Right lobe of liver (tissue), 6 donors: Measurements from ENCODE around the gene EML4. TPM values are rescaled to one million over a fixed set of nuclear protein-coding genes. Genes with fewer than 3 reads are reported as not detected.

Experiments used
- ATAC-seq, 4 donors: fragments of 200-7000 bp; cut with Tn5 transposase; one replicate each; pipeline ENCODE4 v1.9.1; 2020; ENCODE audit warnings: mild to moderate bottlenecking in 4 of 4, moderate library complexity in 4 of 4
- DNase-seq, 3 donors: peaks; one replicate each; pipeline ENCODE4 v3.0.0-alpha.2; 2020
- H3K27ac ChIP-seq, 3 donors: fragments of 200-600 bp; one replicate each; pipeline ENCODE4 v1.8.0; 2022
- H3K27me3 ChIP-seq, 2 donors: fragments of 200-600 bp; one replicate each; pipeline ENCODE4 v1.8.0; 2022
- H3K36me3 ChIP-seq, 4 donors: fragments of 200-600 bp; sonication (generic) in 1 of 4; one replicate each; pipeline versions ENCODE4 v1.5.1 to v1.8.0; 2017 to 2022; ENCODE audit warnings: control low read depth in 1 of 4
- H3K4me1 ChIP-seq, 4 donors: fragments of 200-600 bp; sonication (generic) in 1 of 4; one replicate each; pipeline versions ENCODE4 v1.5.1 to v1.8.0; 2017 to 2022; ENCODE audit warnings: control low read depth in 1 of 4
- H3K4me3 ChIP-seq, 3 donors: fragments of 200-600 bp; one replicate each; pipeline ENCODE4 v1.8.0; 2022
- H3K9me3 ChIP-seq, 4 donors: fragments of 200-600 bp; sonication (generic) in 1 of 4; one replicate each; pipeline versions ENCODE4 v1.5.1 to v1.8.0; 2017 to 2022; ENCODE audit warnings: control low read depth in 1 of 4
- POLR2A ChIP-seq: fragments of 450-650 bp; IDR thresholded peaks from one replicate; pipeline ENCODE4 v1.6.1; 2017; ENCODE audit warnings: antibody characterized with exemption, mild to moderate bottlenecking
- WGBS: methylation state at CpG from one replicate; pipeline ENCODE4 v1.1.6; 2018; ENCODE audit warnings: low coverage, low lambda C conversion rate; ENCODE audit not compliant: insufficient coverage; ENCODE audit errors: missing lambda C conversion rate; 5-methylcytosine and 5-hydroxymethylcytosine counted together
- intact Hi-C, 2 donors: fragments of 100-400 bp; cut with DNase I; formaldehyde crosslinking; loops; one replicate each; pipeline versions ENCODE4 v1.11.2 to v1.14.1; 2022
- total RNA-seq, 6 experiments: library from RNA; depleted of rRNA in 2 of 6; stranded (reverse); fragments of >200 nt in 2 of 6; fragmentation: NEBNext Ultra II Directional in 3 of 6; extraction: Animal tissue kit (Norgen Biotek cat#: 25700) in 3 of 6; gene quantifications; one replicate each; pipeline versions ENCODE4 v1.1.0 to v1.2.4, GENCODE V29; 2016 to 2023
- TF ChIP-seq, protein P1 (sequence below), 4 donors: fragments of 200-600 bp in 3 of 4; fragments of 450-650 bp in 1 of 4; IDR thresholded peaks; one replicate each; pipeline versions ENCODE4 v1.5.1 to v1.8.0; 2016 to 2022; ENCODE audit warnings: antibody characterized with exemption in 4 of 4, mild to moderate bottlenecking in 2 of 4
- donor health status: DM: no; HTN: yes; CAD: no.
- donor health status: DM: no; HTN: no; CAD: no.
- donor health status: DM: no; HTN: no; CAD: no.
- donor health status: DM: no; HTN: yes; CAD: no.
- donor health status: DM: no; HTN: yes; CAD: no.

EML4 gene
- total RNA-seq, 6 experiments from 2014 or later: 28.3 to 55.7 (median 36.7) TPM

- intact Hi-C loops: loop anchor here in 1 of 2 donors (10.0 kb wide), 1 partner anchor 95 kb away; no protein-coding TSS in a partner anchor
- peaks cover 0 to 79% (median 36%) of the 10 kb centered on the region in 4 donors for H3K4me1 ChIP-seq
- TF ChIP-seq, protein P1, sequence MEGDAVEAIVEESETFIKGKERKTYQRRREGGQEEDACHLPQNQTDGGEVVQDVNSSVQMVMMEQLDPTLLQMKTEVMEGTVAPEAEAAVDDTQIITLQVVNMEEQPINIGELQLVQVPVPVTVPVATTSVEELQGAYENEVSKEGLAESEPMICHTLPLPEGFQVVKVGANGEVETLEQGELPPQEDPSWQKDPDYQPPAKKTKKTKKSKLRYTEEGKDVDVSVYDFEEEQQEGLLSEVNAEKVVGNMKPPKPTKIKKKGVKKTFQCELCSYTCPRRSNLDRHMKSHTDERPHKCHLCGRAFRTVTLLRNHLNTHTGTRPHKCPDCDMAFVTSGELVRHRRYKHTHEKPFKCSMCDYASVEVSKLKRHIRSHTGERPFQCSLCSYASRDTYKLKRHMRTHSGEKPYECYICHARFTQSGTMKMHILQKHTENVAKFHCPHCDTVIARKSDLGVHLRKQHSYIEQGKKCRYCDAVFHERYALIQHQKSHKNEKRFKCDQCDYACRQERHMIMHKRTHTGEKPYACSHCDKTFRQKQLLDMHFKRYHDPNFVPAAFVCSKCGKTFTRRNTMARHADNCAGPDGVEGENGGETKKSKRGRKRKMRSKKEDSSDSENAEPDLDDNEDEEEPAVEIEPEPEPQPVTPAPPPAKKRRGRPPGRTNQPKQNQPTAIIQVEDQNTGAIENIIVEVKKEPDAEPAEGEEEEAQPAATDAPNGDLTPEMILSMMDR (IDR thresholded peaks at IDR 0.05): no peak
- no peak for TF ChIP-seq POLR2A
Measured at GRCh38 chr2:42190191-42190590, 21.0 kb downstream of the EML4 start.

DNA sequence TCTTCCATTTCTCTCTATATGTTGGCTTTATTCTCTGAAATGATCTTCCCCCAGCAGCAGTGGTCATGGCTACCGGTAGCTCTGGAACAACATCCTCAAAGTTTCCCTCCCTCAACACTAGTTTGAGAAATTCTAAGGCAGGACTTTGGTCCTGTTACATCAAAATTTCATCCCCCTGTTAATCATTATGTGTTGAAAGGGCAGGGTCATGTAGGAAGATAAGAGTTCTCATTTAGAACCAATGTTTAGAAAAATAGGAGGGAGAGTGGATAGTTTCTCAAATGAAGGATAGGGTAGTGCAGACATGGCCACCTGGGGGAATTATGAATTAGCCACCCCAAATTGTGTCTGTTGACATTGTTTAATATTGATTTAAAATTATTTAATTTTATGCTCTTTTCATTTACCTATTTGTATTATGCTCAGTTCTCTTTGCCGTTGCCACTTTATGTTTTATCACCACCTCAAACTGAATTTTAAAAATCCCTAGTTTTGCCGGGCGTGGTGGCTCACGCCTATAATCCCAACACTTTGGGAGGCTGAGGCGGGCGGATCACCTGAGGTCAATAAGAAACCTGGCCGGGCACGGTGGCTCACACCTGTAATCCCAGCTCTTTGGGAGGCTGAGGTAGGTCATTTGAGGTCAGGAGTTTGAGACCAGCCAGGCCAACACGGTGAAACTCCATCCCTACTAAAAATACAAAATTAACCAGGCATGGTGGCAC is 22.3 kb downstream of the EML4 start:
- DNase-seq: peak in 1 of 3 donors; percentile 61
- TF ChIP-seq, protein P1 (IDR thresholded peaks at IDR 0.05): no peak
- peak; percentile 45 for TF ChIP-seq POLR2A
- peaks cover 0 to 79% (median 36%) of the 10 kb centered on the region in 4 donors for H3K4me1 ChIP-seq
- WGBS: 35% methylated on average over 10 of the region's 10 CpGs
- no peak overlapping the region for H3K4me3 ChIP-seq
- intact Hi-C loops: loop anchor here in 1 of 2 donors (10.0 kb wide), 1 partner anchor 97 kb away; no protein-coding TSS in a partner anchor
- H3K27ac ChIP-seq: peak overlapping the region; percentile 72 to 82 (median 80)
- H3K9me3 ChIP-seq: no peaks in the 10 kb centered on the region
- no peaks in the 10 kb centered on the region for H3K36me3 ChIP-seq
- H3K27me3 ChIP-seq: no peaks in the 10 kb centered on the region
- peak; percentile 75 to 90 (median 84) for ATAC-seq

More at GRCh38 chr2:42190191-42190590, 21.0 kb downstream of the EML4 start:
- no peak for ATAC-seq
- H3K27ac ChIP-seq: peak overlapping the region in 2 of 3 donors; percentile 72 to 82
- H3K27me3 ChIP-seq: no peaks in the 10 kb centered on the region
- H3K36me3 ChIP-seq: no peaks in the 10 kb centered on the region
- 81% methylated on average over 2 of the region's 2 CpGs for WGBS
- DNase-seq: no peak
- no peak overlapping the region for H3K4me3 ChIP-seq
- H3K9me3 ChIP-seq: no peaks in the 10 kb centered on the region

- Histone ChIP-seq H3K36me3 (no peaks in the 10 kb centered on the region), H3K27ac (peak overlapping the region; percentile 72 to 82 (median 80)), H3K9me3 (no peaks in the 10 kb centered on the region), H3K27me3 (no peaks in the 10 kb centered on the region), H3K4me3 (no peak overlapping the region), H3K4me1 (peaks cover 0 to 75% (median 35%) of the 10 kb centered on the region in 4 donors)
- 69% methylated on average over 5 of the region's 5 CpGs for WGBS
- no peak for DNase-seq
- no peak for TF ChIP-seq POLR2A
- TF ChIP-seq, protein P1 (IDR thresholded peaks at IDR 0.05): no peak
- no peak for ATAC-seq
- intact Hi-C loops: loop anchor here in 1 of 2 donors (10.0 kb wide), 1 partner anchor 97 kb away; no protein-coding TSS in a partner anchor
Measured at GRCh38 chr2:42192010-42192373, 22.8 kb downstream of the EML4 start.

DNA sequence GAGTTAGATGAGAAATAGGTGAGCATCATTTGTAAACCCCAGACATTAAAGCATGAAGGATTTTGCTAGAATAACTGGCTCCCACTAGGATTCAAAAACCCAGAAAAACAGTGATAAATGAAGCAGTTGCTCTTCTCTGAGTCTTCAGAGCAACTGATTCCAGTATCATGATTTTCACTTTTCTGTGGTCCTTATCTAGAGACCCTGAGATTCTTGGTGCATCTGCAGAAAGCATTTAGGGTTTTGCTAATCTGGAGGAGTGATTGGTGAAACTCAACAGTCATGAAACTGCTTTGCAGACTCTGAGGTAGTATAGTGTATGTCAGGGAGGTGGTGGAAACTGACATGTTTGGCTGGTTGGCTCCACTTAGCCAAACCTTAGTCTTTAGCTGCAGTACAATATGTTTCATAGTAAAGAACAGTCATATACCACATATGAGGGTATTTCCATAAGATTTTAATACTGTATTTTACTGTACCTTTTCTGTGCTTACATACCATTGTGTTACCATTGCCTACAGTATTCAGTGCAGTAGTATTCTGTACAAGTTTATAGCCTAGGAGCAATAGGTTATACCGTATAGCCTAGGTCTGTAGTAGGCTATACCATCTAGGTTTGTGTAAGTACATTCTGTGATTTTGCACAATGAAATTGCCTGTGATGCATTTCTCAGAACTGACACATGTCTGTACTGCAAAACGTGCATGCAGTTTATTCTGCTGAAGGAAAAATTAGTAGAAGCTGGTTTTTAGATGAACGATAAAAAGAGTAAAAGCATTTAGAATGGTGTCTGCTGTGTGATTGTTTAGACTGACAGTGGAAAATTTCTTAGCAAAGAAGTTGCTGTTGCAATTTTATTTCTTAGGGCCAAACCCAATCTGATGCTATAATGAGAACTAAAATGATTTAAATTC is 23.8 kb downstream of the EML4 start:
- 38% methylated on average over 3 of the region's 3 CpGs for WGBS
- peak overlapping the region; percentile 72 to 82 (median 80) for H3K27ac ChIP-seq
- no peak for ATAC-seq

More for the DNA sequence above, 23.8 kb downstream of the EML4 start:
- intact Hi-C loops: loop anchor here in 1 of 2 donors (10.0 kb wide), 1 partner anchor 98 kb away; no protein-coding TSS in a partner anchor
- Histone ChIP-seq H3K27me3 (no peaks in the 10 kb centered on the region), H3K9me3 (no peaks in the 10 kb centered on the region), H3K4me1 (peaks cover 0 to 68% (median 30%) of the 10 kb centered on the region in 4 donors), H3K4me3 (no peak overlapping the region), H3K36me3 (no peaks in the 10 kb centered on the region)
- TF ChIP-seq POLR2A: no peak
- TF ChIP-seq, protein P1 (IDR thresholded peaks at IDR 0.05): no peak
- no peak for DNase-seq
